H9 (cell line): ENCODE results near the gene SLC23A2. TPM values are rescaled to one million over a fixed set of nuclear protein-coding genes. Genes with fewer than 3 reads are reported as not detected.
A peak's percentile ranks its signal among the peaks of the same experiment; 100 is the strongest.

Experiments
- DNase-seq: peaks from one replicate; pipeline ENCODE4 v3.0.0-alpha.2; 2017
- H2AFZ ChIP-seq: one replicate; pipeline ENCODE4 v1.6.1; 2013; ENCODE audit warnings: mild to moderate bottlenecking, low read length, control low read depth, moderate library complexity
- H2AK5ac ChIP-seq: 2 replicates; pipeline ENCODE4 v1.6.1; 2013; ENCODE audit warnings: low read length, control low read depth, mixed read lengths; ENCODE audit not compliant: insufficient read length
- H2BK120ac ChIP-seq: one replicate; pipeline ENCODE4 v1.6.1; 2013; ENCODE audit warnings: low read depth, mild to moderate bottlenecking, low read length, control low read depth, inconsistent platforms; ENCODE audit not compliant: poor library complexity, severe bottlenecking
- H2BK12ac ChIP-seq: 2 replicates; pipeline ENCODE4 v1.6.1; 2013; ENCODE audit warnings: low read length, control low read depth, mixed read lengths, low read depth; ENCODE audit not compliant: insufficient read length
- H2BK15ac ChIP-seq: 2 replicates; pipeline ENCODE4 v1.6.1; 2013; ENCODE audit warnings: low read depth, low read length, control low read depth
- H2BK20ac ChIP-seq: one replicate; pipeline ENCODE4 v1.6.1; 2013; ENCODE audit warnings: low read depth, mild to moderate bottlenecking, low read length, control low read depth, inconsistent platforms; ENCODE audit not compliant: poor library complexity, severe bottlenecking
- H2BK5ac ChIP-seq: 2 replicates; pipeline ENCODE4 v1.6.1; 2013; ENCODE audit warnings: low read length, control low read depth, mixed read lengths; ENCODE audit not compliant: insufficient read length
- H3K14ac ChIP-seq: 2 replicates; pipeline ENCODE4 v1.6.1; 2013; ENCODE audit warnings: low read length, control low read depth; ENCODE audit not compliant: insufficient read depth
- H3K18ac ChIP-seq: 2 replicates; pipeline ENCODE4 v1.6.1; 2013; ENCODE audit warnings: low read depth, mild to moderate bottlenecking, mixed read lengths, low read length, control low read depth; ENCODE audit not compliant: insufficient read length
- H3K23ac ChIP-seq: 2 replicates; pipeline ENCODE4 v1.6.1; 2013; ENCODE audit warnings: low read length, control low read depth, mixed read lengths, low read depth; ENCODE audit not compliant: insufficient read length
- H3K23me2 ChIP-seq: 2 replicates; pipeline ENCODE4 v1.6.1; 2013; ENCODE audit warnings: low read depth, mild to moderate bottlenecking, mixed read lengths, low read length, control low read depth; ENCODE audit not compliant: insufficient read length, poor library complexity, severe bottlenecking
- H3K27ac ChIP-seq: 2 replicates; pipeline ENCODE4 v1.5.1; 2013; ENCODE audit warnings: low read length, control low read depth, mixed read lengths, low read depth; ENCODE audit not compliant: insufficient read length
- H3K27me3 ChIP-seq: 2 replicates; pipeline ENCODE4 v1.6.1; 2013; ENCODE audit warnings: low read length, control low read depth, inconsistent platforms; ENCODE audit not compliant: insufficient read depth
- H3K4ac ChIP-seq: 2 replicates; pipeline ENCODE4 v1.6.1; 2013; ENCODE audit warnings: low read depth, mild to moderate bottlenecking, control low read depth, inconsistent platforms, low read length, moderate library complexity
- H3K4me1 ChIP-seq: 2 replicates; pipeline ENCODE4 v1.6.1; 2013; ENCODE audit warnings: low read length, control low read depth, inconsistent platforms; ENCODE audit not compliant: insufficient read depth
- H3K4me2 ChIP-seq: 2 replicates; pipeline ENCODE4 v1.6.1; 2013; ENCODE audit warnings: low read length, control low read depth, mixed read lengths; ENCODE audit not compliant: insufficient read length, insufficient read depth
- H3K56ac ChIP-seq: 2 replicates; pipeline ENCODE4 v1.6.1; 2013; ENCODE audit warnings: low read depth, mild to moderate bottlenecking, mixed read lengths, low read length, control low read depth; ENCODE audit not compliant: insufficient read length
- H3K79me1 ChIP-seq: 2 replicates; pipeline ENCODE4 v1.6.1; 2013; ENCODE audit warnings: low read depth, mild to moderate bottlenecking, moderate library complexity, low read length, control low read depth, inconsistent platforms; ENCODE audit not compliant: insufficient read depth, poor library complexity, severe bottlenecking
- H3K79me2 ChIP-seq: 2 replicates; pipeline ENCODE4 v1.6.1; 2013; ENCODE audit warnings: low read length, control low read depth, inconsistent platforms; ENCODE audit not compliant: insufficient read depth
- H3K9ac ChIP-seq: 2 replicates; pipeline ENCODE4 v1.6.1; 2013; ENCODE audit warnings: low read length, control low read depth, mixed read lengths; ENCODE audit not compliant: insufficient read length; ENCODE audit errors: extremely low read depth
- H3K9me3 ChIP-seq: one replicate; pipeline ENCODE4 v1.6.1; 2013; ENCODE audit warnings: low read depth, low read length, inconsistent platforms; ENCODE audit not compliant: control insufficient read depth
- H3T11ph ChIP-seq: one replicate; pipeline ENCODE4 v1.6.1; 2013; ENCODE audit warnings: mild to moderate bottlenecking, low read length, control low read depth, inconsistent platforms
- H4K20me1 ChIP-seq: one replicate; pipeline ENCODE4 v1.6.1; 2013; ENCODE audit not compliant: control insufficient read depth, insufficient read length, insufficient read depth
- H4K5ac ChIP-seq: 2 replicates; pipeline ENCODE4 v1.6.1; 2013; ENCODE audit warnings: low read depth, mild to moderate bottlenecking, mixed read lengths, low read length, control low read depth; ENCODE audit not compliant: insufficient read length
- H4K8ac ChIP-seq: replicated peaks from 2 replicates; pipeline ENCODE4 v1.6.1; 2013; ENCODE audit warnings: low read length, control low read depth, mixed read lengths, low read depth; ENCODE audit not compliant: insufficient read length
- H4K91ac ChIP-seq: 2 replicates; pipeline ENCODE4 v1.6.1; 2013; ENCODE audit warnings: low read depth, mild to moderate bottlenecking, moderate library complexity, mixed read lengths, low read length, control low read depth; ENCODE audit not compliant: insufficient read length
- H3K27ac Mint-ChIP-seq, 3 experiments: 2 replicates in 2 of 3; 3 replicates in 1 of 3; pipeline ENCODE4 v1.8.0; 2020 to 2021; ENCODE audit warnings: mixed read lengths in 3 of 3, mild to moderate bottlenecking in 1 of 3, moderate library complexity in 1 of 3
- H3K27me3 Mint-ChIP-seq: 2 replicates; pipeline ENCODE4 v1.8.0; 2021; ENCODE audit warnings: low read depth, mild to moderate bottlenecking, moderate library complexity, mixed read lengths
- H3K36me3 Mint-ChIP-seq, 3 experiments: 2 replicates in 2 of 3; 3 replicates in 1 of 3; pipeline ENCODE4 v1.8.0; 2020 to 2021; ENCODE audit warnings: low read depth in 3 of 3, mixed read lengths in 3 of 3; ENCODE audit not compliant: insufficient read depth in 1 of 3
- H3K4me1 Mint-ChIP-seq, 2 experiments: 2 replicates each; pipeline ENCODE4 v1.8.0; 2020; ENCODE audit warnings: mixed read lengths in 2 of 2
- H3K4me3 Mint-ChIP-seq, 2 experiments: 2 replicates in 1 of 2; 3 replicates in 1 of 2; pipeline ENCODE4 v1.8.0; 2020 to 2021; ENCODE audit warnings: mild to moderate bottlenecking in 2 of 2, mixed read lengths in 2 of 2, moderate library complexity in 1 of 2
- H3K9me3 Mint-ChIP-seq, 2 experiments: 2 replicates in 1 of 2; 3 replicates in 1 of 2; pipeline ENCODE4 v1.8.0; 2020; ENCODE audit warnings: mild to moderate bottlenecking in 2 of 2, mixed read lengths in 2 of 2, moderate library complexity in 1 of 2
- CTCF ChIP-seq: fragments of 200-600 bp; sonication (generic); conservative IDR thresholded peaks from 3 replicates; pipeline ENCODE4 v1.8.0; 2021; ENCODE audit warnings: antibody characterized with exemption, mild to moderate bottlenecking
- WGBS: extraction: QIAGEN DNeasy Blood & Tissue Kit; methylation state at CpG from one replicate; pipeline ENCODE4 v1.1.7; 2013; ENCODE audit warnings: missing lambda C conversion rate, low lambda C conversion rate, mixed read lengths; ENCODE audit not compliant: insufficient read length; ENCODE audit errors: extremely low coverage; 5-methylcytosine and 5-hydroxymethylcytosine counted together
- total RNA-seq: library from RNA; stranded (reverse); gene quantifications from 2 replicates; pipeline ENCODE4 v1.2.1, GENCODE V29; 2021

Gene SLC23A2
- total RNA-seq, 1 experiment from 2014 or later, result 16.5 TPM

GRCh38 chr20:4881006-4881730 lies 120.1 kb downstream of the SLC23A2 start:
- H3K79me1 ChIP-seq, result no peaks in the 10 kb centered on the region
- Mint-ChIP-seq H3K4me1 (no peaks in the 10 kb centered on the region), H3K36me3 (no peaks in the 10 kb centered on the region; a peak in 2 of 7 replicates), H3K27ac (peak overlapping the region; percentile 3 to 59 (median 53); a peak in 5 of 7 replicates), H3K9me3 (no peaks in the 10 kb centered on the region), H3K27me3 (no peaks in the 10 kb centered on the region), H3K4me3 (no peak overlapping the region)
- H3K4me2 ChIP-seq, result no peak overlapping the region
- no peak overlapping the region for H4K8ac ChIP-seq
- no peaks in the 10 kb centered on the region for H3K23me2 ChIP-seq
- DNase-seq, result no peak
- WGBS, result no CpG with 5 or more reads among the region's 9 CpGs
- no peak overlapping the region for H4K5ac ChIP-seq
- H2BK12ac ChIP-seq, result no peak overlapping the region
- TF ChIP-seq CTCF, result no peak
- H3K79me2 ChIP-seq, result no peaks in the 10 kb centered on the region
- H2BK5ac ChIP-seq, result no peak overlapping the region
- H3K18ac ChIP-seq, result no peak overlapping the region
- H3K23ac ChIP-seq, result no peak overlapping the region
- no peak overlapping the region for H3K27ac ChIP-seq
- no peaks in the 10 kb centered on the region for H4K20me1 ChIP-seq
- H3K14ac ChIP-seq, result no peak overlapping the region
- no peak overlapping the region for H3K4ac ChIP-seq
- H3K9ac ChIP-seq, result no peak overlapping the region
- no peak overlapping the region for H3T11ph ChIP-seq
- no peak overlapping the region for H2AFZ ChIP-seq
- no peak overlapping the region for H4K91ac ChIP-seq
- H3K4me1 ChIP-seq, result no peaks in the 10 kb centered on the region
- H2BK120ac ChIP-seq, result no peak overlapping the region
- H2BK20ac ChIP-seq, result no peak overlapping the region
- no peaks in the 10 kb centered on the region for H3K9me3 ChIP-seq
- H2BK15ac ChIP-seq, result no peak overlapping the region
- no peaks in the 10 kb centered on the region for H3K27me3 ChIP-seq
- H3K56ac ChIP-seq, result no peak overlapping the region
- no peak overlapping the region for H2AK5ac ChIP-seq
